Regular cardiac myocyte (primary cell): ENCODE measurements around the gene ACTL10. TPM values are rescaled to one million over a fixed set of nuclear protein-coding genes. Genes with fewer than 3 reads are reported as not detected.

Experiments used
- total RNA-seq: library from RNA; depleted of rRNA; stranded (reverse); fragments of >200 nt; gene quantifications from 2 replicates; pipeline ENCODE4 v1.2.3, GENCODE V29; 2014

Gene ACTL10
- total RNA-seq = 2.7 and 2.8 TPM in 2 replicates

GRCh38 chr20:33666293-33667244 is at the start of gene ACTL10:
TSS of gene ACTL10 (plus strand) at chr20:33666943. CDS start at chr20:33667498, 555 bp downstream.

GRCh38 chr20:33662172-33662571 is 4.6 kb upstream of the ACTL10 start, which contains the start of gene C20orf144:
TSS of gene C20orf144 (plus strand) at chr20:33662327. CDS start at chr20:33662346, 19 bp downstream.

DNA sequence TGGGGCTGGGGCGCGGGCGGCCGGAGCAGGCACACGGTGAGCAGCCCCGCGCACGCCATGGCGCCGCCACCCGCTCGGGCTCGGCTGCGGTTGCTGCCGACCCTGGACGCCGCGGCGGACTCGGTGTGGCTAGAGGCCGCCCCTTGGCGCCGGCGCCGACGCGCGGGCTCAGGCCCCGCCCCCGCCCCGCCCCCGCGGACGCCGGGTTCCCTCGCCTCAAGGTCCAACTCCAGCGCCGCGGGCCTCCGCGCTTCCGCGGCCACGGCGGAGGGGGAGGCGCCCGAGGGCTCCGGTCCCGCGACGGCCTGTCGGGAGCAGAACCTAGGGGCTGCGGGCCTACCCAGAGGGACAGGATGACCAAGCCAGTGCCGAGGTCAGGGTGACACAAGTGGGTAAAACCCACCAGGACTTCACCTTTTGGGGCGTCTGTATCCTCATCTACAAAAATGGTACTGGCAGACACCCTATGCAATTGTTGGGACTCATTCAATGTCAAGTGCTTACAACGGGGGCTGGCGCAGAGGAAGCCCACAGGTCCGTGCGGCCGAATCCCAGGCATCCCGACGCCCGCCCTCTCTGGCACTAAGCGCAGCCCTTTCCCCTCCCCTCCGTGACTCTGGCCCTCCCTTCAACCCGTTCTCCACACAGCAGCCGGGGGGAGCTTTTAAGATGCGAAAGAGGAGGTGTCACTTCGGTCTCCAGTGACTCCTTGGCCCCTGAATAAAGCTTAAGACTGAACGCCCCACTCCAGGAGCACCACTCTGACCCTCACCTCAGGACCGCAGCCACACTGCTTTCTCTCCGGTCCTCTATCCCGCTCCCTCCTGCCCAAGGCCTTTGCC is 7.8 kb downstream of the ACTL10 start, which contains the start of gene NECAB3:
Gene NECAB3, minus strand, starts transcription at position 135 of the 842 bp plus-strand sequence. Its CDS starts 76 bp downstream, at position 59.

DNA sequence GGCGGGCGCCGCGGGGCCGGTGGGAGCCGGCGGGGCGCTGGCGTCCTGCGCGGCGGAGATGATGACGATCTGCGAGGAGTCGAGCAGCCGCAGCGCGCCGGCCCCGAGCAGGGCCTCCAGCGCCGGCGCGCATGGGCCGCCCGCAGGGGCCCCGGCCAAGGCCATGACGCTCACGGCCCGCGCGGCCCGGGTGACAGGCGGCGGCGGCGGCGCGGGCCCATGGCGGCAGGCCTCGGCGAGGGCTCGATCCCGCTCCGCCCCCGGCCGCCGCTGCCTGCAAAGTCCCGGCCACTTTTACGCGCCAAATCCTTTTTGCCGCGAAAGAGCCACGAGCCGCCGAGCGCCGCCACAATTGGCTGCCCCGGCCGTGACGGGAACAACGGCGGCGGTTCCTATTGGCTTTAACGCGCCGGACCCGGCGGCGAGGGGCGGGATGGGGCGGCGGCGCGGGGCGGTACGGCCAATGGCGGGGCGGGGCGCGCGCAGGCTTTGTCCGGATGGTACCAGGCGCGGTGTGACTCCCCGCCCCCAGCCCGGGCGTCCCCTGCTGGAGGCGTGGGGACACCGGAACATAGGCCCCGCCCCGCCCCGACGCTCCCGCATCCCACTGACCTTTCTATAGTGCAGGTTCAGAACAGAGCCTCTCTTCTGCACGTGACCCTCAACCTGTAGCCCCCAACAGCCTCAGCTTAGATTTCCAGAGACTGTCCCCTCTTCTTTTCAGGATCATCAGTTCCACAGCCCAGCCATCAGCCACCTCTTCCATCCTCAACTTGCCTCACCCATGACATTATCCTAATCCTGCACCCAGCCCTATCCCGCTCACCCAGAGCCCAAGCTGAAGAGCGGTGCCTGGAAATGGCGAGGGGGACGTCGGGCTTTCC is 19.6 kb downstream of the ACTL10 start, which contains the start of gene E2F1:
Gene E2F1, minus strand, starts transcription at position 286 of the 884 bp plus-strand sequence. Its CDS starts 121 bp downstream, at position 165.

Other genes with a start within 250 kb of the ACTL10 start
- 14.4 and 29.9 TPM in 2 replicates for gene SNTA1, start 223.2 kb upstream of the ACTL10 start, total RNA-seq
- gene CBFA2T2, start 176.8 kb upstream of the ACTL10 start, total RNA-seq = 3.3 and 3.7 TPM in 2 replicates
- 0.19 and 0.28 TPM in 2 replicates for gene C20orf144, start 4.6 kb upstream of the ACTL10 start, total RNA-seq
- 15.0 and 24.0 TPM in 2 replicates for gene NECAB3, start 7.5 kb downstream of the ACTL10 start, total RNA-seq
- 2.8 and 16.1 TPM in 2 replicates for gene E2F1, start 19.4 kb downstream of the ACTL10 start, total RNA-seq
- 5.4 and 5.6 TPM in 2 replicates for gene PXMP4, start 53.4 kb downstream of the ACTL10 start, total RNA-seq
- gene ZNF341, start 65.1 kb downstream of the ACTL10 start, total RNA-seq = 0.77 and 1.1 TPM in 2 replicates
- gene CHMP4B, start 144.4 kb downstream of the ACTL10 start, total RNA-seq = 34.1 and 49.8 TPM in 2 replicates